GM21515 (cell line): ENCODE results near the gene PPP1R3G.
"Not testable (repeated sequence)": the region's sequence is repeated elsewhere in the genome, so short reads cannot be mapped to it uniquely, and the experiment has no call there.

Source experiments
- ATAC-seq: cut with Tn5 transposase; IDR thresholded peaks from one replicate; pipeline ENCODE4 v1.9.1; 2021; ENCODE audit not compliant: unreplicated experiment

The PPP1R3G gene

GRCh38 chr6:5116243-5116991 lies 31.3 kb downstream of the PPP1R3G start:
- no peak for ATAC-seq

GRCh38 chr6:5119090-5119951 lies 34.2 kb downstream of the PPP1R3G start:
- ATAC-seq, result no peak

GRCh38 chr6:5120011-5120410 lies 34.9 kb downstream of the PPP1R3G start:
- no peak for ATAC-seq

GRCh38 chr6:5120543-5120942 lies 35.4 kb downstream of the PPP1R3G start:
- not testable (repeated sequence) for ATAC-seq

GRCh38 chr6:5121479-5121878 lies 36.3 kb downstream of the PPP1R3G start:
- ATAC-seq, result no peak

GRCh38 chr6:5121956-5122355 lies 36.8 kb downstream of the PPP1R3G start:
- no peak for ATAC-seq

GRCh38 chr6:5122504-5123112 lies 37.5 kb downstream of the PPP1R3G start:
- no peak for ATAC-seq

GRCh38 chr6:5123296-5124143 lies 38.4 kb downstream of the PPP1R3G start:
- ATAC-seq, result no peak

- ATAC-seq, result no peak
Observed at GRCh38 chr6:5124526-5124925, 39.4 kb downstream of the PPP1R3G start.

GRCh38 chr6:5125152-5126006 lies 40.2 kb downstream of the PPP1R3G start:
- no peak for ATAC-seq

- ATAC-seq, result no peak
Observed at GRCh38 chr6:5126214-5126613, 41.1 kb downstream of the PPP1R3G start.

GRCh38 chr6:5127106-5127687 lies 42.1 kb downstream of the PPP1R3G start:
- ATAC-seq, result no peak

GRCh38 chr6:5128351-5128750 lies 43.2 kb downstream of the PPP1R3G start:
- no peak for ATAC-seq

- no peak for ATAC-seq
Observed at GRCh38 chr6:5130135-5130866, 45.2 kb downstream of the PPP1R3G start.

GRCh38 chr6:5132731-5133130 lies 47.6 kb downstream of the PPP1R3G start:
- peak; percentile 90 for ATAC-seq

- ATAC-seq, result no peak
Observed at GRCh38 chr6:5133943-5134342, 48.8 kb downstream of the PPP1R3G start.

- peak; percentile 44 for ATAC-seq
Observed at GRCh38 chr6:5135788-5136376, 50.7 kb downstream of the PPP1R3G start.

- ATAC-seq, result no peak
Observed at GRCh38 chr6:5136851-5137250, 51.7 kb downstream of the PPP1R3G start.
